ENCODE results near the gene TECTB.

Gene TECTB

GRCh38 chr10:112275512-112276245 lies 7.5 kb upstream of the TECTB start:
- DNase-seq, result no peak

GRCh38 chr10:112278871-112279270 lies 4.3 kb upstream of the TECTB start:
- DNase-seq, result no peak

- no peak for DNase-seq
These were observed 3.8 kb upstream of the TECTB start for GRCh38 chr10:112279433-112279832.

GRCh38 chr10:112280205-112280921 lies 2.8 kb upstream of the TECTB start:
- DNase-seq, result no peak

GRCh38 chr10:112282086-112282485 lies 1.1 kb upstream of the TECTB start:
- DNase-seq, result no peak

GRCh38 chr10:112286837-112287818 lies 3.9 kb downstream of the TECTB start:
- no peak for DNase-seq

GRCh38 chr10:112287844-112288243 lies 4.6 kb downstream of the TECTB start:
- DNase-seq, result peak; percentile 36

GRCh38 chr10:112288486-112288885 lies 5.3 kb downstream of the TECTB start:
- no peak for DNase-seq

- DNase-seq, result no peak
These were observed 6.3 kb downstream of the TECTB start for GRCh38 chr10:112289373-112290053.

- no peak for DNase-seq
These were observed 6.8 kb downstream of the TECTB start for GRCh38 chr10:112290054-112290373.

- no peak for DNase-seq
These were observed 11.0 kb downstream of the TECTB start for GRCh38 chr10:112294169-112294568.

GRCh38 chr10:112295853-112296830 lies 12.9 kb downstream of the TECTB start:
- DNase-seq, result no peak

GRCh38 chr10:112296908-112297331 lies 13.7 kb downstream of the TECTB start:
- no peak for DNase-seq

- no peak for DNase-seq
These were observed 15.4 kb downstream of the TECTB start for GRCh38 chr10:112298581-112298980.

- no peak for DNase-seq
These were observed 16.3 kb downstream of the TECTB start for GRCh38 chr10:112299456-112299855.

GRCh38 chr10:112302335-112302734 lies 19.1 kb downstream of the TECTB start:
- DNase-seq, result no peak

- DNase-seq, result no peak
These were observed 20.3 kb downstream of the TECTB start for GRCh38 chr10:112303528-112303927.

- no peak for DNase-seq
These were observed 21.2 kb downstream of the TECTB start for GRCh38 chr10:112304267-112304859.

GRCh38 chr10:112307358-112308124 lies 24.3 kb downstream of the TECTB start:
- DNase-seq, result no peak

GRCh38 chr10:112308125-112308502 lies 24.9 kb downstream of the TECTB start:
- no peak for DNase-seq

Measured in right hindlimb (tissue), 1 donor.